Measurements from ENCODE around the gene MADCAM1.

MADCAM1 gene

GRCh38 chr19:535017-535835 lies 38.9 kb downstream of the MADCAM1 start:
- no peak for DNase-seq

GRCh38 chr19:536031-536880 lies 40.0 kb downstream of the MADCAM1 start:
- no peak for DNase-seq

GRCh38 chr19:536881-537404 lies 40.7 kb downstream of the MADCAM1 start:
- no peak for DNase-seq

GRCh38 chr19:538641-539428 lies 42.5 kb downstream of the MADCAM1 start:
- no peak for DNase-seq

GRCh38 chr19:539429-540030 lies 43.2 kb downstream of the MADCAM1 start:
- no peak for DNase-seq

GRCh38 chr19:540867-541637 lies 44.8 kb downstream of the MADCAM1 start:
- no peak for DNase-seq

- no peak for DNase-seq
Observed at GRCh38 chr19:541699-542098, 45.4 kb downstream of the MADCAM1 start.

- no peak for DNase-seq
Observed at GRCh38 chr19:542173-542866, 46.0 kb downstream of the MADCAM1 start.

GRCh38 chr19:543910-544608 lies 47.8 kb downstream of the MADCAM1 start, which contains the start of gene GZMM:
Gene GZMM (plus strand): TSS chr19:544053. CDS start chr19:544072, 19 bp downstream.
- DNase-seq = no peak

GRCh38 chr19:547117-547516 lies 50.8 kb downstream of the MADCAM1 start:
- DNase-seq = no peak

GRCh38 chr19:547836-548720 lies 51.8 kb downstream of the MADCAM1 start:
- DNase-seq = no peak

GRCh38 chr19:548886-549830 lies 52.9 kb downstream of the MADCAM1 start:
- DNase-seq = no peak

GRCh38 chr19:554817-555216 lies 58.5 kb downstream of the MADCAM1 start:
- no peak for DNase-seq
